ENCODE results near the gene CTDSP2. TPM values are rescaled to one million over a fixed set of nuclear protein-coding genes. Genes with fewer than 3 reads are reported as not detected.
"Not testable (repeated sequence)": the region's sequence is repeated elsewhere in the genome, so short reads cannot be mapped to it uniquely, and the experiment has no call there.

The CTDSP2 gene
- total and polyA plus RNA-seq, 3 donors from 2014 or later = 103 to 140 (median 123) TPM

DNA sequence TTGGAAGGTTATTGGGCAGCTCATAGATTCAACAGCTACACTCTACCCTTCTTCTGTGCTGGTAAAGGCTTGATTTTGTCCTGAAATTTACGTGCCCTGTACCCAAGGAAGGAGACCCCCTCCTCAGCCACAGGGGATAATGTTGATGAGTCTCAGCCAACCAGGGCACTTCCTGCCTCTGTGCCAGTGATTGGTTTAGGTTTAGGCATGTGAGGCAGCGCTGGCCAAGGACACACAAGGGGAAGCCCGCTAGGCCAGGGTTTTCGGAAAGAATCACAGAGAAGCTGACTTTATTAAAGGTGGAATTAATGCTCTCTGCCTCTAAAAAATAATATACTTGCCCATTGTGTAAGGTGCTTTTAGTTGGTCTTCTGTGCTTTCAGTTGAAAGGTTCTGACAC, 15.4 kb upstream of the CTDSP2 start:
- H3K4me1 ChIP-seq = peaks cover 5% of the 10 kb centered on the region
- no peaks in the 10 kb centered on the region for H3K27me3 ChIP-seq
- TF ChIP-seq, protein P1, sequence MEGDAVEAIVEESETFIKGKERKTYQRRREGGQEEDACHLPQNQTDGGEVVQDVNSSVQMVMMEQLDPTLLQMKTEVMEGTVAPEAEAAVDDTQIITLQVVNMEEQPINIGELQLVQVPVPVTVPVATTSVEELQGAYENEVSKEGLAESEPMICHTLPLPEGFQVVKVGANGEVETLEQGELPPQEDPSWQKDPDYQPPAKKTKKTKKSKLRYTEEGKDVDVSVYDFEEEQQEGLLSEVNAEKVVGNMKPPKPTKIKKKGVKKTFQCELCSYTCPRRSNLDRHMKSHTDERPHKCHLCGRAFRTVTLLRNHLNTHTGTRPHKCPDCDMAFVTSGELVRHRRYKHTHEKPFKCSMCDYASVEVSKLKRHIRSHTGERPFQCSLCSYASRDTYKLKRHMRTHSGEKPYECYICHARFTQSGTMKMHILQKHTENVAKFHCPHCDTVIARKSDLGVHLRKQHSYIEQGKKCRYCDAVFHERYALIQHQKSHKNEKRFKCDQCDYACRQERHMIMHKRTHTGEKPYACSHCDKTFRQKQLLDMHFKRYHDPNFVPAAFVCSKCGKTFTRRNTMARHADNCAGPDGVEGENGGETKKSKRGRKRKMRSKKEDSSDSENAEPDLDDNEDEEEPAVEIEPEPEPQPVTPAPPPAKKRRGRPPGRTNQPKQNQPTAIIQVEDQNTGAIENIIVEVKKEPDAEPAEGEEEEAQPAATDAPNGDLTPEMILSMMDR (IDR thresholded peaks at IDR 0.05) = no peak
- TF ChIP-seq POLR2A (IDR thresholded peaks at IDR 0.05) = no peak
- H3K36me3 ChIP-seq (ENCODE audit: low read depth, missing control alignments) = no peaks in the 10 kb centered on the region
- H3K9me3 ChIP-seq = no peaks in the 10 kb centered on the region
- WGBS, 2 donors = 85 to 92% methylated on average over 4 of the region's 4 CpGs
- no peak for DNase-seq
- no peak overlapping the region for H3K27ac ChIP-seq
- no peak overlapping the region for H3K4me3 ChIP-seq
- intact Hi-C loops (cut with DNase I; ENCODE audit: low total_unique reads) = no loop called here

DNA sequence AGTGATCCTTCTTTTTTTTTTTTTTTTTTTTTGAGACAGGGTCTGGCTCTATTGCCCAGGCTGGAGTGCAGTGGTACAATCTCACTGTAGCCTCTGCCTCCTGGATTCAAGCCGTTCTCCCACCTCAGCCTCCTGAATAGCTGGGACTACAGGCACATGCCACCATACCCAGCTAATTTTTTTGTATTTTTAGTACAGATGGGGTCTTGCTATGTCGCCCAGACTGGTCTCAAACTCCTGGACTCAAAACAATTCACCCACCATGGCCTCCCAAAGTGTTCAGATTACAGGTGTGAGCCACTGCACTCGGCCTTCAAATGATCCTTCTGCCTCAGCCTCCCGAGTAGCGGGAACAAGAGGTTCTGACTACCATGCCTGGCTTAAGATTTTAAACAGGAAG, 14.4 kb upstream of the CTDSP2 start:
- WGBS, 2 donors = 97 to 98% methylated on average over 5 of the region's 5 CpGs
- H3K9me3 ChIP-seq; H3K27me3 ChIP-seq; H3K36me3 ChIP-seq (ENCODE audit: low read depth, missing control alignments); H3K4me3 ChIP-seq; intact Hi-C loops (cut with DNase I; ENCODE audit: low total_unique reads); DNase-seq; H3K27ac ChIP-seq; H3K4me1 ChIP-seq: not testable (repeated sequence)

DNA sequence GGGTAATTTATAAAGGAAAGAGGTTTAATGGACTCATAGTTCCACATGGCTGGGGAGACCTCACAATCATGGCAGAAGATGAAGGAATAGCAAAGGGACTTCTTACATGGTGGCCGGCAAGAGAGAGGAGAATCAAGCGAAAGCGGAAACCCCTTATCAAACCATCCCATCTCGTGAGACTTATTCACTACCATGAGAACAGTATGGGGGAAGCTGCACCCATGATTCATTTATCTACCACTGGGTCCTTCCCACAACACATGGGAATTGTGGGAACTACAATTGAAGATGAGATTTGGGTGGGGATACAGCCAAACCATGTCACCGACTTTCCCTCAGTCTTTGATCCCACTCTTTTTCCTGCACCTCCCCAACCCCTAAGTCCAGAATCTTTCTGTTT, 12.6 kb upstream of the CTDSP2 start:
- TF ChIP-seq POLR2A (IDR thresholded peaks at IDR 0.05) = no peak
- TF ChIP-seq, protein P1 (IDR thresholded peaks at IDR 0.05) = no peak
- DNase-seq = no peak
- no peaks in the 10 kb centered on the region for H3K27me3 ChIP-seq
- peaks cover under 1% of the 10 kb centered on the region for H3K4me1 ChIP-seq
- H3K4me3 ChIP-seq = no peak overlapping the region
- 88 to 95% methylated on average over 5 of the region's 5 CpGs for WGBS, 2 donors
- no peaks in the 10 kb centered on the region for H3K36me3 ChIP-seq (ENCODE audit: low read depth, missing control alignments)
- no peak overlapping the region for H3K27ac ChIP-seq
- intact Hi-C loops (cut with DNase I; ENCODE audit: low total_unique reads) = no loop called here
- no peaks in the 10 kb centered on the region for H3K9me3 ChIP-seq

DNA sequence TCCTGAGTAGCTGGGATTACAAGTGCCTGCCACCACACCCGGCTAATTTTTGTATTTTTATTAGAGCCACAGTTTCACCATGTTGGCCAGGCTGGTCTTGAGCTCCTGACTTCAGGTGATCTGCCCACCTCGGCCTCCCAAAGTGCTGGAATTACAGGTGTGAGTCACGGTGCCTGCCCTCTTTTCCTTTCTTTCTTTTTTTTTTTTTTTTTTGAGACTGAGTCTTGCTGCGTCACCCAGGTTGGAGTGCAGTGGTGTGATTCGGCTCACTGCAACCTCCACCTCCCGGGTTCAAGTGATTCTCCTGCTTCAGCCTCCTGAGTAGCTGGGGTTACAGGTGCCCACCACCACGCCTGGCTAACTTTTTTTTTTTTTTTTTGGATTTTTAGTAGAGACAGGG, 11.6 kb upstream of the CTDSP2 start:
- H3K4me3 ChIP-seq; DNase-seq; H3K27me3 ChIP-seq; H3K27ac ChIP-seq; H3K9me3 ChIP-seq; intact Hi-C loops (cut with DNase I; ENCODE audit: low total_unique reads); H3K36me3 ChIP-seq (ENCODE audit: low read depth, missing control alignments); H3K4me1 ChIP-seq: not testable (repeated sequence)
- WGBS, 2 donors = 87 to 95% methylated on average over 7 of the region's 7 CpGs

DNA sequence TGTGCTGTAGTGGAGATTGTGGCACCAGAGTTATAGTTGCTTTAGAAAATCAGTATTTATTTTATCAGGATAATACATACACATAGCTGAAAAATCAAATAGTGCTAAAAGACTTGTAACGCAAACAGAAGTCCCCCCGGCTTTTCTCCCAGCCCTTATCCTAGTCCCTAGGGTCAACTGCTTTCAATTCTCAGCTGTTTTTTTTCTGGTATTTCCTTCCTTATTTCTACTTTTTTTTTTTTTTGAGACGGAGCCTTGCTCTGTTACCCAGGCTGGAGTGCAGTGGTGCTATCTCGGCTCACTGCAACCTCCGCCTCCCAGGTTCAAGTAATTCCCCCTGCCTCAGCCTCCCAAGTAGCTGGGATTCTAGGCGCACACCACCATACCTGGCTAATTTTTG, 8.4 kb upstream of the CTDSP2 start:
- H3K4me3 ChIP-seq = no peak overlapping the region
- peaks cover 9% of the 10 kb centered on the region for H3K4me1 ChIP-seq
- H3K36me3 ChIP-seq (ENCODE audit: low read depth, missing control alignments) = no peaks in the 10 kb centered on the region
- no peak for TF ChIP-seq POLR2A (IDR thresholded peaks at IDR 0.05)
- TF ChIP-seq, protein P1 (IDR thresholded peaks at IDR 0.05) = no peak
- no peaks in the 10 kb centered on the region for H3K9me3 ChIP-seq
- DNase-seq = no peak
- no peaks in the 10 kb centered on the region for H3K27me3 ChIP-seq
- no peak overlapping the region for H3K27ac ChIP-seq
- WGBS, 2 donors = 73 to 88% methylated on average over 6 of the region's 6 CpGs
- intact Hi-C loops (cut with DNase I; ENCODE audit: low total_unique reads) = no loop called here

DNA sequence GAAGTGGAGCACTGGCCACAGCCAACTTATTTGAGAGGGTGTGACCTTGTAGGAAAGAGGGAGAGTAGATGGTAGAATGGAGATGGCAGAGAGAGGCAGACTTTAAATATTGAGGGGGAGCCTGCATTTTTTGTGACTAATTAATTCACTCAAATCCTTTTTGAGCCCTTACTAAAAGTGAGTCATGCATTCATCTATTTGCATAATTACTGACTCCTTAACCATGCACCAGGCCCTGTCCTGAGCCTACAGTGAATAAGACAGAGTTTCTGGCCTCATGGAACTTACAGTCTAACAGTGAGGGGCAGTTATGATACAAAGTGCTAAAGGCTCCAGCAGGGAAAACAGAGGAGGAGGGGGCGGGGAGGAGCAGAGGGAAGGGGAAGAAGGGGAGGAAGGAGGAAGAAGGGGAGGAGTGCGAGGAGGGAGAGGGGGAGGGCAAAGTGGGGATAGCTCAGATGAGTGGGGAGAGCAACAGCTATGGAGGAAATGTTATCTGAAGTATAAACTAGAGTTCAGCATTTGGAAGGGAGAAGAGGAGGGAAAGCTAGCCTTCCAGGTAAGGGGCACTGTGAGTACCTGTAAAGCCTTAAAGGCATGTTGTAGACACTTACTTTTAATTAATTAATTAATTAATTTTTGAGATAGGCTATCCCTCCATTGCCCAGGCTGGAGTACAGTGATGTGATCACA, 7.5 kb upstream of the CTDSP2 start:
- no peak for DNase-seq
- no peaks in the 10 kb centered on the region for H3K36me3 ChIP-seq (ENCODE audit: low read depth, missing control alignments)
- no peaks in the 10 kb centered on the region for H3K9me3 ChIP-seq
- no peak overlapping the region for H3K27ac ChIP-seq
- no peak overlapping the region for H3K4me3 ChIP-seq
- no peak for TF ChIP-seq POLR2A (IDR thresholded peaks at IDR 0.05)
- TF ChIP-seq, protein P1 (IDR thresholded peaks at IDR 0.05) = no peak
- peaks cover 9% of the 10 kb centered on the region for H3K4me1 ChIP-seq
- 75 to 81% methylated on average over 2 of the region's 2 CpGs for WGBS, 2 donors
- no peaks in the 10 kb centered on the region for H3K27me3 ChIP-seq
- intact Hi-C loops (cut with DNase I; ENCODE audit: low total_unique reads) = no loop called here
